Measurements from ENCODE around the gene OR5M3.

OR5M3 gene

GRCh38 chr11:56453521-56453920 is 19.6 kb downstream of the OR5M3 start:
- Histone ChIP-seq H3K4me2 (ENCODE audit: low read depth, low read length) (no peak overlapping the region), H3K79me2 (ENCODE audit: low read length) (no peaks in the 10 kb centered on the region), H3F3A (ENCODE audit: insufficient read depth, low read length) (no peaks in the 10 kb centered on the region), H3K4me1 (ENCODE audit: low read length) (no peaks in the 10 kb centered on the region), H3K4me3 (ENCODE audit: low read length) (no peak overlapping the region), H3K27me3 (replicated peaks; ENCODE audit: insufficient read depth, low read length) (no peaks in the 10 kb centered on the region), H4K20me1 (ENCODE audit: insufficient read depth, low read length) (no peaks in the 10 kb centered on the region), H3K36me3 (replicated peaks; ENCODE audit: insufficient read depth, low read length) (no peaks in the 10 kb centered on the region), H3K9me2 (replicated peaks; ENCODE audit: insufficient read depth, low read length) (no peaks in the 10 kb centered on the region), H3K9ac (ENCODE audit: low read length) (no peak overlapping the region), H3K9me3 (replicated peaks; ENCODE audit: insufficient read depth, low read length) (no peaks in the 10 kb centered on the region), H2AFZ (ENCODE audit: low read length) (no peak overlapping the region), H3K27ac (ENCODE audit: low read length) (no peak overlapping the region)
- no peak for DNase-seq
- TF ChIP-seq, protein P1, sequence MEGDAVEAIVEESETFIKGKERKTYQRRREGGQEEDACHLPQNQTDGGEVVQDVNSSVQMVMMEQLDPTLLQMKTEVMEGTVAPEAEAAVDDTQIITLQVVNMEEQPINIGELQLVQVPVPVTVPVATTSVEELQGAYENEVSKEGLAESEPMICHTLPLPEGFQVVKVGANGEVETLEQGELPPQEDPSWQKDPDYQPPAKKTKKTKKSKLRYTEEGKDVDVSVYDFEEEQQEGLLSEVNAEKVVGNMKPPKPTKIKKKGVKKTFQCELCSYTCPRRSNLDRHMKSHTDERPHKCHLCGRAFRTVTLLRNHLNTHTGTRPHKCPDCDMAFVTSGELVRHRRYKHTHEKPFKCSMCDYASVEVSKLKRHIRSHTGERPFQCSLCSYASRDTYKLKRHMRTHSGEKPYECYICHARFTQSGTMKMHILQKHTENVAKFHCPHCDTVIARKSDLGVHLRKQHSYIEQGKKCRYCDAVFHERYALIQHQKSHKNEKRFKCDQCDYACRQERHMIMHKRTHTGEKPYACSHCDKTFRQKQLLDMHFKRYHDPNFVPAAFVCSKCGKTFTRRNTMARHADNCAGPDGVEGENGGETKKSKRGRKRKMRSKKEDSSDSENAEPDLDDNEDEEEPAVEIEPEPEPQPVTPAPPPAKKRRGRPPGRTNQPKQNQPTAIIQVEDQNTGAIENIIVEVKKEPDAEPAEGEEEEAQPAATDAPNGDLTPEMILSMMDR (IDR thresholded peaks at IDR 0.05; ENCODE audit: low read length) = no peak
- TF ChIP-seq EZH2phosphoT487 (IDR thresholded peaks at IDR 0.05; ENCODE audit: low read length) (no peak), EZH2 (optimal IDR thresholded peaks at IDR 0.05; ENCODE audit: low read depth, low read length) (no peak)

Measured in MM.1S (cell line).